Testis (tissue), 2 donors: ENCODE data around the gene YPEL2.

ENCODE experiments used
- CTCF ChIP-seq, 3 experiments: fragments of 450-650 bp in 2 of 3; fragments of 200-600 bp in 1 of 3; sonication (generic) in 1 of 3; IDR thresholded peaks; one replicate each; pipeline ENCODE4 v1.5.1; 2016 to 2019; ENCODE audit warnings: antibody characterized with exemption in 3 of 3, mild to moderate bottlenecking in 2 of 3, moderate library complexity in 1 of 3
- POLR2A ChIP-seq: fragments of 450-650 bp; IDR thresholded peaks from one replicate; pipeline ENCODE4 v1.6.1; 2017; ENCODE audit warnings: antibody characterized with exemption, mild to moderate bottlenecking, moderate library complexity

- no peak for TF ChIP-seq CTCF (IDR thresholded peaks at IDR 0.05)
- TF ChIP-seq POLR2A = no peak
These were observed 21.1 kb upstream of the YPEL2 start for GRCh38 chr17:59310263-59310920.
